Testis (tissue), 3 donors: ENCODE data around the gene VWC2L. TPM values are rescaled to one million over a fixed set of nuclear protein-coding genes. Genes with fewer than 3 reads are reported as not detected.

Source experiments
- DNase-seq: peaks from one replicate; pipeline ENCODE4 v3.0.0-alpha.2; 2019
- H3K27ac ChIP-seq, 2 donors: fragments of 200-600 bp; sonication (generic); one replicate each; pipeline ENCODE4 v1.5.1; 2019
- H3K27me3 ChIP-seq: fragments of 200-600 bp; sonication (generic); one replicate; pipeline ENCODE4 v1.5.1; 2019
- H3K36me3 ChIP-seq: fragments of 200-600 bp; sonication (generic); one replicate; pipeline ENCODE4 v1.5.1; 2017; ENCODE audit warnings: low read depth; ENCODE audit errors: missing control alignments
- H3K4me1 ChIP-seq: fragments of 200-600 bp; sonication (generic); one replicate; pipeline ENCODE4 v1.5.1; 2019
- H3K4me3 ChIP-seq, 2 donors: fragments of 200-600 bp; sonication (generic); one replicate each; pipeline ENCODE4 v1.5.1; 2017 to 2019
- H3K9me3 ChIP-seq: fragments of 200-600 bp; sonication (generic); one replicate; pipeline ENCODE4 v1.5.1; 2017
- CTCF ChIP-seq, 3 experiments: fragments of 450-650 bp in 2 of 3; fragments of 200-600 bp in 1 of 3; sonication (generic) in 1 of 3; IDR thresholded peaks; one replicate each; pipeline ENCODE4 v1.5.1; 2016 to 2019; ENCODE audit warnings: antibody characterized with exemption in 3 of 3, mild to moderate bottlenecking in 2 of 3, moderate library complexity in 1 of 3
- POLR2A ChIP-seq: fragments of 450-650 bp; IDR thresholded peaks from one replicate; pipeline ENCODE4 v1.6.1; 2017; ENCODE audit warnings: antibody characterized with exemption, mild to moderate bottlenecking, moderate library complexity
- WGBS, 2 donors: methylation state at CpG; one replicate each; pipeline ENCODE4 v1.1.5; 2018; 5-methylcytosine and 5-hydroxymethylcytosine counted together
- intact Hi-C: fragments of 100-400 bp; cut with DNase I; formaldehyde crosslinking; loops from one replicate; pipeline ENCODE4 v1.15.1; 2023; ENCODE audit warnings: low total_unique reads
- polyA plus RNA-seq: library from polyadenylated mRNA; stranded (reverse); fragments of 350-450 nt; fragmentation: Illumina TruSeq; extraction: RNeasy Lipid Tissue Mini Kit (QIAGEN cat#74804); gene quantifications from one replicate; pipeline ENCODE4 v1.2.3, GENCODE V29; 2014; ENCODE audit warnings: low read depth, low replicate concordance; ENCODE audit not compliant: insufficient read depth
- total RNA-seq, 2 donors: library from RNA; depleted of rRNA; stranded (reverse); fragments of >200 nt; gene quantifications; one replicate each; pipeline ENCODE4 v1.2.3, GENCODE V29; 2016

Gene VWC2L
- total and polyA plus RNA-seq, 3 donors from 2014 or later: 0.13 to 1.6 (median 0.87) TPM

GRCh38 chr2:214533541-214533940 is 122.7 kb downstream of the VWC2L start:
- H3K27me3 ChIP-seq: no peaks in the 10 kb centered on the region
- H3K9me3 ChIP-seq: no peaks in the 10 kb centered on the region
- intact Hi-C loops: no loop called here
- no peaks in the 10 kb centered on the region for H3K36me3 ChIP-seq
- 47% methylated on average over 3 of the region's 3 CpGs for WGBS, 2 donors
- no peak for DNase-seq
- no peak overlapping the region for H3K27ac ChIP-seq
- H3K4me1 ChIP-seq: no peaks in the 10 kb centered on the region
- no peak overlapping the region for H3K4me3 ChIP-seq
- TF ChIP-seq POLR2A: no peak
- no peak for TF ChIP-seq CTCF (IDR thresholded peaks at IDR 0.05)

GRCh38 chr2:214536625-214537024 is 125.8 kb downstream of the VWC2L start:
- no peak overlapping the region for H3K27ac ChIP-seq
- H3K27me3 ChIP-seq: no peaks in the 10 kb centered on the region
- no peak for TF ChIP-seq POLR2A
- no peak for TF ChIP-seq CTCF (IDR thresholded peaks at IDR 0.05)
- no peaks in the 10 kb centered on the region for H3K9me3 ChIP-seq
- intact Hi-C loops: no loop called here
- H3K4me1 ChIP-seq: no peaks in the 10 kb centered on the region
- 85 to 92% methylated on average over 3 of the region's 3 CpGs for WGBS, 2 donors
- no peak for DNase-seq
- no peaks in the 10 kb centered on the region for H3K36me3 ChIP-seq
- no peak overlapping the region for H3K4me3 ChIP-seq

GRCh38 chr2:214537929-214538328 is 127.1 kb downstream of the VWC2L start:
- Histone ChIP-seq H3K36me3 (no peaks in the 10 kb centered on the region), H3K4me3 (no peak overlapping the region), H3K4me1 (no peaks in the 10 kb centered on the region), H3K9me3 (no peaks in the 10 kb centered on the region), H3K27me3 (no peaks in the 10 kb centered on the region), H3K27ac (no peak overlapping the region)
- intact Hi-C loops: no loop called here
- TF ChIP-seq CTCF (IDR thresholded peaks at IDR 0.05): no peak
- TF ChIP-seq POLR2A: no peak
- WGBS, 2 donors: 68 to 71% methylated on average over 3 of the region's 3 CpGs
- no peak for DNase-seq

- no peak for DNase-seq
- Histone ChIP-seq H3K36me3 (no peaks in the 10 kb centered on the region), H3K9me3 (no peaks in the 10 kb centered on the region), H3K27ac (no peak overlapping the region), H3K4me3 (no peak overlapping the region), H3K27me3 (no peaks in the 10 kb centered on the region), H3K4me1 (no peaks in the 10 kb centered on the region)
- 70 to 72% methylated on average over 6 to 7 of the region's 7 CpGs for WGBS, 2 donors
- TF ChIP-seq CTCF (IDR thresholded peaks at IDR 0.05) (no peak), POLR2A (no peak)
- intact Hi-C loops: no loop called here
Observed at GRCh38 chr2:214542295-214542694, 131.4 kb downstream of the VWC2L start.

- WGBS, 2 donors: 88 to 97% methylated on average over 1 of the region's 1 CpG
- no peak overlapping the region for H3K27ac ChIP-seq
- no peaks in the 10 kb centered on the region for H3K27me3 ChIP-seq
- no peaks in the 10 kb centered on the region for H3K9me3 ChIP-seq
- no peaks in the 10 kb centered on the region for H3K36me3 ChIP-seq
- H3K4me3 ChIP-seq: no peak overlapping the region
- no peaks in the 10 kb centered on the region for H3K4me1 ChIP-seq
- no peak for DNase-seq
- intact Hi-C loops: no loop called here
- TF ChIP-seq CTCF (IDR thresholded peaks at IDR 0.05): no peak
- TF ChIP-seq POLR2A: no peak
Observed at GRCh38 chr2:214542866-214543265, 132.0 kb downstream of the VWC2L start.
